Transverse colon (tissue), 3 donors: Measurements from ENCODE around the gene TNFRSF8.

Experiments used
- CTCF ChIP-seq, 5 experiments: fragments of 200-600 bp in 3 of 5; fragments of 450-650 bp in 2 of 5; sonication (generic) in 3 of 5; IDR thresholded peaks; 1 replicate in 2 of 5; 2 replicates in 3 of 5; pipeline ENCODE4 v1.5.1; 2016 to 2017; ENCODE audit warnings: antibody characterized with exemption in 5 of 5, inconsistent platforms in 3 of 5, mild to moderate bottlenecking in 2 of 5, moderate library complexity in 1 of 5
- POLR2A ChIP-seq: fragments of 450-650 bp; IDR thresholded peaks from one replicate; pipeline ENCODE4 v1.6.1; 2016; ENCODE audit warnings: antibody characterized with exemption, mild to moderate bottlenecking, moderate library complexity

GRCh38 chr1:12099610-12100009 lies 36.5 kb downstream of the TNFRSF8 start:
- TF ChIP-seq CTCF (IDR thresholded peaks at IDR 0.05), result no peak
- no peak for TF ChIP-seq POLR2A
